AG04449 (cell line): ENCODE results near the gene IFT25.

Experiments
- CTCF ChIA-PET: fragments of 350-600 bp; formaldehyde crosslinking; extraction: SDS; loops from one replicate; lab custom pipeline; 2021; ENCODE audit warnings: antibody characterized with exemption; lab: Yijun Ruan, JAX
- POLR2A ChIA-PET: fragments of 400-600, 350-600 bp; formaldehyde crosslinking; extraction: SDS; loops from one replicate; lab custom pipeline; 2020; ENCODE audit warnings: antibody characterized with exemption, inconsistent platforms; lab: Yijun Ruan, JAX
- DNase-seq: peaks from one replicate; pipeline ENCODE4 v3.0.0-alpha.2; 2010; ENCODE audit warnings: low read depth, low spot score
- H3K4me3 ChIP-seq: 2 replicates; pipeline ENCODE4 v1.5.1; 2011; ENCODE audit warnings: low read depth, mild to moderate bottlenecking, control low read depth, low read length
- CTCF ChIP-seq: IDR thresholded peaks from one replicate; pipeline ENCODE4 v1.5.1; 2011; ENCODE audit warnings: mild to moderate bottlenecking, moderate library complexity, low read length, control low read depth, inconsistent platforms; ENCODE audit not compliant: insufficient read depth; ENCODE audit errors: missing control alignments

The IFT25 gene

DNA sequence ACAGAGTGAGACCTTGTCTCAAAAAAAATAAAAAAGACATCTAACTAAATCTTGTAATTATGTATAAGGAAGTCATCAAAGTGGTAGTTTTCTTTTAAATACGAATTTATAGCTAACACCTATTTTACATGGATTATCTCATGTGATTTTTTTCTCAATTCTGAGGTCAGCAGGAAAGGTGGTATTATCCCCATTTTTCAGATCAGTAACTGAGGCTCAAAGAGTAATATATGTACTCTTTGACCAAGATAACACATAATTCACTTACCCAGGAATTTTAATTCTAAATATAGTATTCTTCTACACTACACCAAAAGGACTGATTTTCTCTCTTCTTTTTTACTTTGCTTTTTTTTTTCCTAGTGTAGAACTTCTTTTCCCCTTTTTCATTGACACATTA, 9.1 kb downstream of the IFT25 start:
- POLR2A ChIA-PET = no interaction called here
- no peak overlapping the region for H3K4me3 ChIP-seq
- TF ChIP-seq CTCF = no peak
- CTCF ChIA-PET = interaction anchor here (1.0 to 1.7 kb wide), 2 partner anchors 9 to 13 kb away, joined by 3 to 4 read pairs; partner anchors contain the start of genes IFT25 and LRRC42
- no peak for DNase-seq

- no peak overlapping the region for H3K4me3 ChIP-seq
- ChIA-PET CTCF (no interaction called here), POLR2A (interaction anchor here (1.2 kb wide), 1 partner anchor 11 kb away, joined by 4 read pairs; the partner anchor contains the start of genes IFT25 and LRRC42)
- TF ChIP-seq CTCF = no peak
- no peak for DNase-seq
These were observed 11.2 kb downstream of the IFT25 start for GRCh38 chr1:53934170-53934765.

DNA sequence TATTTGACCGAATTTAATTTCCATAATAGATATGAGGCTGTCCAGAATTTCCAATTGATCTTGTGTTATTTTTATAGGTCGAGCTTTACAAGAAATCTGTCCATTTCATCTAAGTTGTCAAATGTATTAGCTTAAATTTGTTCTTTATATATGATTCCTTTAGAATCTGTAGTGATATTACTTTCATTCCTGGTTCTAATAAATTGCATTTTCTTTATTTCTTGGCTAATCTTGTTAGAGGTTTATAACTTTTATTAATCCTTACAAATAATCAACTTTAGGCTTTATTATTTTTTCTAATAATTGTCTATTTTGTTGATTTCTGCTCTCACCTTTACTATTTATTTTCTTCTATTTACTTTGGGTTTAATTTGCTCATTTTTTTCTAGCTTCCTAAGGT, 14.0 kb downstream of the IFT25 start:
- no peak for TF ChIP-seq CTCF
- POLR2A ChIA-PET = no interaction called here

GRCh38 chr1:53930932-53931331, 14.6 kb downstream of the IFT25 start:
- POLR2A ChIA-PET = no interaction called here
- H3K4me3 ChIP-seq = no peak overlapping the region
- CTCF ChIA-PET = interaction anchor here (1.3 to 1.5 kb wide), 3 partner anchors 9 to 52 kb away, joined by 4 to 5 read pairs (median 4); partner anchors contain the start of genes IFT25 and LRRC42
- DNase-seq = no peak
- TF ChIP-seq CTCF = no peak

More for the DNA sequence above, 14.0 kb downstream of the IFT25 start:
- DNase-seq = no peak
- CTCF ChIA-PET = interaction anchor here (1.3 to 1.5 kb wide), 3 partner anchors 9 to 53 kb away, joined by 4 to 5 read pairs (median 4); partner anchors contain the start of genes IFT25 and LRRC42
- H3K4me3 ChIP-seq = no peak overlapping the region

DNA sequence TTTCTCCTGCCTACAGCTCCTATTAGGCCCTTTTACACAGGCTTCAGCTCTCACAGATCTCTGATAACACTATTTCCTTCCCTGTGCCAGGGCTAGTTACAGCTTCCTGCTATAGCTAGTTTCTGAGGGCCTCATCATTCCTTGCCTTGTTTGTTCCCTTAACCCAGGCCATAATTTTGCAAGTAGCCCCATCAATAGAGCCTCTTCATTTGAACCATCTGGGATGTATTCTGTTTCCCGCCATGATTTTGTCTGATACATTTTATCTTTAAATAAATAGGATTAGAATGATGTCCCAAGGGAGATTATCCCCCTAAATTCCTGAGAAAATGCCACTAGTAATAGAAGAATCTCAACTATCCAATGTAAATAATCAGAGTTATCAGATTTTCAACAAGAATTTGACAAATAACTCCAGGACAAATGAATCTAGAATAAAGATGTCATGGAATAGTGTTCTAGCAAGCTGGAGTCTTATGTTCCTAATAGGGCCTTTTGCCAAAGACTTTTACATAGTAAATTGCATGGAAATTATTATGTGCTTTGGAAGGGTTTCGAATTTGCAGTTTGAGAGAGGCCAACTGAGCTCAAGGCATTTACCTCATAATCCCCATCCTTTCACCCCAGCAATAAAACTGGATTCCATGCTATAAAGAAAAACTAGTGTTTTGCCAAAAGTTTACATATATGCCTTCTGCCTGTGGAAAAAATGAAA, 16.1 kb downstream of the IFT25 start:
- no peak overlapping the region for H3K4me3 ChIP-seq
- ChIA-PET CTCF (interaction anchor here (1.0 to 1.3 kb wide), 2 partner anchors 10 to 50 kb away, joined by 3 to 4 read pairs; no protein-coding TSS in a partner anchor), POLR2A (no interaction called here)
- no peak for TF ChIP-seq CTCF
- no peak for DNase-seq

DNA sequence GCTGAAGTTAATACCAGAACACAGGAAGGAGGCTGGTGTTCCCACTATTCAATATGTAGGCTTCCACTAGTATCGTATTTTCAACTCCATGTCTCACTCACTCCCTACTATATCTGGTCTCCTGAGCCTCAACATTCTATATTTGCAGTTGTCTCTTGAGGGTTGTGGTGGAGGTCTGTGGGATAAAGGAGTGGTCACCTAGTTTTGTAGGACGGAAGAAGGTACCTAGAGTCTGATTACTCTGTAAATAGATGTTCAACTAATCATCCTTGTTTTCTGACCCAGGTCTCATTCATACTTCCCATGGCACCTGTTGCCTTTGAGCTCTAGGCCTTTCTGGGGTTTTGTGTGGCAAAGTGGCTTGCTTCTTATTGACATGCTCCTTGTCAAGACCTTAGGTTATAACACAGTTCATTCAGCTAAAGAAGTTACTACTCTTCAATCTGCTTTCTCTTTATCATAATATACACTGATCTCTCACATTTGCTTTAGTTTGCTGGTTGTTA, 18.1 kb downstream of the IFT25 start:
- ChIA-PET CTCF (interaction anchor here (1.4 kb wide), 1 partner anchor 32 kb away, joined by 4 read pairs; no protein-coding TSS in a partner anchor), POLR2A (no interaction called here)
- TF ChIP-seq CTCF = no peak
- DNase-seq = no peak
- no peak overlapping the region for H3K4me3 ChIP-seq
